ENCODE results near the gene NSA2.
"Not testable (repeated sequence)": the region's sequence is repeated elsewhere in the genome, so short reads cannot be mapped to it uniquely, and the experiment has no call there.

The NSA2 gene

DNA sequence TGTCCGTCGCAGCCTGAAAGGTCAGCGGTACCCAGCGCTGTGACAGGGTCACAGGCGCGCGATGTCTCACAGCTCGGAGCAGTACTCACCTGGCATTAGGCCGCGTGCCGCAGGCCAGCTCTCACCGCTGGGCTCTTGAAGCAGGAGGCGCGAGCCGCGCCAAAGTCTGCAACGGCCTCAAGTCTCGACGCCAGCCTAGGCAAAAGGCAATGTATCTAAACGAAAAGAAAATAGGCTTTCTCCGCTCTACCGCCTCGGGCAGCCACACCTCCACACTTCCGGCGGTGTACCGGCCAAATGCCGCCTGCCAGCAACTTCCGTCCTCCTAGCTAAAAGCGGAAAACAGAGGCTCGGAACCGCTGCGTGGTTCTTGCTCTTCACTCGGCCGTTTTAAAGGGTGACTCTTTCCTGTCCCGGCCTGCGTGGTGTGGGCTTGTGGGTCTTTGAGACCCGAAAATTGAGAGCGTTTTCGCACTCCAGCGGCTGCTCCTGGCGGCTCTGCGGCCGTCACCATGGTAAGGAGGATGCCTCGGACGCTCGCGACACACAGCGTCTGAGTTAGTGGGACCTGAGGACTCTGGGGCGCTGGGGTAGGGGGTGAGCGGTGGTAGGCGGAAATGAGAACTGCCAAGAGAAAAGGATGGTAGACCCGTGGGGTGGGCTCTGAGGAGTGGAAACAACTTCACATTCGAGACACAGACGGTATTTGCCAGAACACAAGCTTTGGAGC, at the start of gene NSA2, which contains the start of gene GFM2:
Gene NSA2, plus strand, starts transcription at position 401 of the 730 bp plus-strand sequence. Its CDS starts 112 bp downstream, at position 513.
Gene GFM2, minus strand, starts transcription at position 269 of the 730 bp plus-strand sequence. CDS start 3,375 bp downstream, outside the sequence.
- DNase-seq: peak; percentile 91

DNA sequence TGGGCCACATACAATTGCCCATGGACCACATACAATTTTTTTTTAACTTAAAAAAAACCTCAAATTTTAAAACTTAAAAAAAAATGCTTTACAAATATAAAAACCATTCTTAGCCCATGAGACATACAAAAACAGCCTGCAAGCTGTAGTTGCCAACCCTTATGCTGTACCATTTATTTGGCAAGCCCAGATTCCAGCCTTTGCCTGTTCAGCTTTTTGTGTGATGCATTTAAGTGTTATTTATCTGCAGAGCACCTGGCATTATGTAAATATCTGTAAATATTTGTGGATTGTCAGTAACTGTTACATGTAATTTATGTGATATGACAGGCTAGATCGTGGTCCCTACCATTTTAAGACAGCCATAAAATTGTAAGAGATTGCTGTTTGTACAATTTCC, 49.5 kb upstream of the NSA2 start:
- DNase-seq: no peak

DNA sequence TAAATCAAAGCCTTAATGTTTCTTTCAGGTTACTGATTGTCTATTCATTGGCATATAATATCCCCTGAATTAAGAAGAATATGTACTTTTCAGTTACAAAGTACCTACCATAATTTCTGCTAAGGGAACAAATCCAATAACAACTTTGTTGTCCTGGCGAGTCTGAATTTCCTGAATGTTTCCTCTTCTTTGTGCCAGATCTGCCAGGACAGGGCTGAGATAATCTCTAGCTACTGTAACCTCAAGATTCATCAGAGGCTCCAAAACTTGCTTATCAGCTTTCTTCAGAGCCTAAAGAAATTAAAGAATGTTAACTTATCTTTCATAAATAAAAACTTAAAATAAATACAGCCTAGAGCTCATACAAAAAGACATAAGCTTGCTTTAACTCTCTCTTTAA, 44.8 kb upstream of the NSA2 start:
- DNase-seq: no peak

DNA sequence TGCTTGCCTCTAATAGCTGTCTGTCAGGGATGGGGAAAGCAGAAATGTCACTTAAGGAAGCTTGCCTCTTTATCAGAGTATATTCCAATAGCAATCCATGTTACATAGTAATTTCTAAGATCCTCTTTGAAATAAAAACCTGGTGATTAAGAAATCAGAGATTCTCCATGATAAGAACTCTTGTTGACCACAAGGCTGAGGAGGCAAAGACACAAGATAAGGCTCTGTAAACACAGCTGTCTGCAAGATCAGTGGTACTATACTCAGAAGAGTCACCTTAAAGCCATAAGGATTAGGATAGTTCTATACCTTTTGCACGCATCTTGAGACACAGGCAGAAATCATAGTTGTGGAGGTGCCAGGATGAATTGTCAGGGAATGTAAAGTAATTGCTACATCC, 41.7 kb upstream of the NSA2 start:
- DNase-seq: no peak

DNA sequence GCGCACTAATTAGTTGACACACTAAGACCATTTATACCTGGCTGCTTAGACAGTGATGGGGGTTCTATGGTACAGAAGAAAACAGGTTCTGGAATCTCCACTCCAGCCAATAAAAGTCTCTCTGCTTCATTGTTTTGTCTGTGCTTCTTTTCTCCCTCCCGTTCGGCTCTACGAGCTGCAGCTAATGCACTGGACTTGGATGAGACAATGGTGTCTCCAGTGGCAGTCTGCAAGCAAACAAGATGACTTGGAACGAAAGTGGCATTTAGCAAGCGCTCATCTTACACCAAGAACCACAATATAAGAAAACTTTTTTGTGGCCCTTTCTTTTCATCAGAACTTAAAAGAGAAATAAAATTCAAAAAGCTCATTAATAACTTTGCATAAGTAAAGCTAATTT, 30.3 kb upstream of the NSA2 start:
- DNase-seq: no peak

DNA sequence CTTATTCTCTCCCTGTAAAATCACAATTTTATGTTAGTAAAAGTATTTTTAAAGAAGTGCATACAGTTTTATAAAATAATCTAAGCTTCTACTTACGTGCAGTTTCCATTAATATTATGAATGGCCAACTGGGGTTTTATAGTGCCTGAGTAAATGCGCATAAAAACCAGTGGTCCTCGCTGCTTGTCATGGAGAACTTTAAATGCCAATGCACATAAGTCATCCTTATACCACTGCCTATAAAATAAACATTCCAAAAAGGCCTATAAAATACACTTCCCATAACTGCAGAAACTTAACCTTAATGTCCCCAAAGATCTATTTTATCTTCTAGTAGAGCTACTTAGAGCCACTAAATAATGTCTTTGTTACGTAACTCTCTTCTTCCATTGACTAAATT, 28.6 kb upstream of the NSA2 start:
- no peak for DNase-seq

DNA sequence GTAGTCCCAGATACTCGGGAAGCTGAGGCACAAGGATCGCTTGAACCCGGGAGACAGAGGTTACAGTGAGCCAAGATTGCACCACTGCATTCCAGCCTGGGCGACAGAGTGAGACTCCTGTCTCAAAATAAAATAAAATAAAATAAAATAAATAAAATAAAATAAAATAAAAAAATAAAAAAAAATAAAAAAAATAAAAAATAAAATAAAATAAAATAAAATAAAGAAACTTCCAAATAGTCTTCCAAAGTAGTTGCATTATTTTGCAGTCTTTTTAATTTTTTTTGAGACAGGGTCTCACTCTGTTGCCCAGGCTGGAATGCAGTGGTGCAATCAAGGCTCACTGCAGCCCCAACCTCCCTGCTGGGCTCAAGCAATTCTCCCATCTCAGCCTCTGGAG, 18.3 kb upstream of the NSA2 start:
- not testable (repeated sequence) for DNase-seq

DNA sequence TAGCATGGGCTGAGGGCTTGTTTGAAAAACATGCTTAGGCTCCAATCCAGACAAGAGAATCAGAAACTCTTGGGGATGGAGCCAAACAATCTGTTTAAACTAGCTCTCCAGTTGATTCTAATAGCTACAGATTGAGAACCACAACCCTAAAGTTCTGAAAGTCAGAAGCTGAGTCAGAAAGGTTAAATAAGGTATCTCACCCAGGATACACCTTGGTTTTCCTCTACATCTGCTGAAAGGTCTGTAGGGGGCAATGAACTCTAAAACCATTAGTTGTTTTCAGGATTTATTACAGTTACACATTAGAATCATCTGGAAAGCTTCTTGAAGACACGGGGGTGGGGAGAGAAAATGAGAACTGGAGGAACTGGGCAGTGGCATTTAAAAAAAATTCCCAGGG, 5.8 kb upstream of the NSA2 start:
- no peak for DNase-seq

DNA sequence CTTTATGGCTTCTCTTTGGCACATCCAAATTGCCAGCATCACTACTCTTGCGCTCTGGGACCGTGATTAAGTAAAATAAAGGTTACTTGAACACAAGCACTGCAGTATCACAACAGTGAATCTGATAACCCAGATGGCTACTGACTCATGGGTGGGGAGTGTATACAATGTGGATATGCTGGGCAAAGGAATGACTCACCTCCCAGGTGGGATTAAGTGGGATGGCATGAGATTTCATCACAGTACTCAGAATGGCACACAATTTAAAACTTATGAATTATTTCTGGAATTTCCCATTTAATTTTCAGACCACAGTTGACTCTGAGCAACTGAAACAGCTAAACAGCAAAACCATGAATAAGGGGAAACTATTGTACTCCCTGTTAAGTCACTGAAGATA, 4.5 kb upstream of the NSA2 start:
- peak; percentile 65 for DNase-seq

DNA sequence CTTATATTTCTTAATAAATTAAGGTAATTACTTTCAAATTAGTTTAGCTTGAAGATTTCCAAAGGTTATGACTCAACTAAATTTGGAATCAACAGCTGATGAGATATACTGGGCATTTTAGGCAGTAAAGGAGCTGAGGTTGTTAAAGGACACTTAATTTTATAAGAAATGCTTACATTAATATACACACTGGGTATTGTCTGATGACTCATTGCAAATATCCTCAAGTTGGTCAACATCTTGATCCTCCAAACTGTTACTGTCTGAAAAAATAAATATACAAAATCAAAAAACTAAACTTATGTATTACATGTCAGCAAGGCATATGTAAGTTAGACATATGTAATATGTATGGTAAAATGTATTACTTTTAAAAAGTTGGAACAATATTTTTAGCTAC, 3.5 kb upstream of the NSA2 start:
- DNase-seq: no peak

DNA sequence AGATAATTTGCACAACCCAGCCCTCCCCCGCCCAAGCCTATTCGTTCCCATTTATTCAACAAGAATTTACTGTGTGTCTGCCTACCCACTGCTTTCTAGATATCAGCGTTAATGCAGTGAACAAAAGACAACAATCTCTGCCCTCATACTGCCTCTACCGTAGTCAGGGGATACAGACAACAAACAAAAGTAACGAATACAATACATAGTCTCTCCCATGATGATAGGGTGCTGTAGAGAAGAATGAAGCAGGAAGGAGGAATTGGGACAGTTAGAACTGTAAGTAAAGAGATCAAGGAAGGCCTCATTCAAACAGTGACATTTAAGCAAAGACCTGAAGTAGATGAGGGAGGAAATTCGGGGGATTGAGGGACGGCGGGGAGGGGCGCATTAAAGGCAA, 1.8 kb upstream of the NSA2 start:
- no peak for DNase-seq

DNA sequence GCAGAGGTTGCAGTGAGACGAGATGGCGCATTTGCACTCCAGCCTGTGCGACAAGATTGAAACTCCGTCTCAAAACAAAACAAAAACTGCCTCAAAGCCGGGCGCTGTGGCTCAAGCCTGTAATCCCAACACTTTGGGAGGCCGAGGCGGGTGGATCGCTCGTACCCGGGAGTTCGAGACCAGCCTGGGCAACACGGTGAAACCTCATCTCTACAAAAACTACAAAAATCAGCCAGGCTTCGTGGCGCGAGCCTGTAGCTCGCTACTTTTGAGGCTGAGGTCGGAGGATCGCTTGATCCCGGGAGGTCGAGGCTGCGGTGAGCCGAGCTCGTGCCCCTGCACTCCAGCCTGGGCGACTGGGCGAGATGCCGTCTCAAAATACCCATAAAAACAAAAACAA, 1.1 kb upstream of the NSA2 start:
- DNase-seq: no peak

DNA sequence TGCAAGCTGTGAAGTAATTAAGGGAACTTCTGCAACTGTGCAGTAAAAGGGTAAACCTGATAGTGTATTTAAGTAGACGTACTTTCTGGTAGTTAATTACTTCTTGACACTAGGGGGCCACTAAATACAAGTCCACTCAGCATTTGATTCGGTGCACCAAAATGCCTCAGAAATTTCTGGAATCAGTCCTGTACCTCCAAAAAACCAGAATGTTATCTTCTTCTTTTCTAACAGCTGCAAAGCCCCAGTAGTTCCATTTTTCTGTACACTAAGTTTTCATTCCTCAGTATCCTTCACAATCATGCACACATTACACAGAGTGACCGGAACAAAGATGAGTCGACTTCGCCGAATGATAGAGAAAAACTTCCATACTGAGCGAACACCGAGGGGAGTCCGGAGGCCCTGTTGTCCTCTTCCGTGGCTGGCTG, 616 bp upstream of the NSA2 start:
- DNase-seq: peak; percentile 53

DNA sequence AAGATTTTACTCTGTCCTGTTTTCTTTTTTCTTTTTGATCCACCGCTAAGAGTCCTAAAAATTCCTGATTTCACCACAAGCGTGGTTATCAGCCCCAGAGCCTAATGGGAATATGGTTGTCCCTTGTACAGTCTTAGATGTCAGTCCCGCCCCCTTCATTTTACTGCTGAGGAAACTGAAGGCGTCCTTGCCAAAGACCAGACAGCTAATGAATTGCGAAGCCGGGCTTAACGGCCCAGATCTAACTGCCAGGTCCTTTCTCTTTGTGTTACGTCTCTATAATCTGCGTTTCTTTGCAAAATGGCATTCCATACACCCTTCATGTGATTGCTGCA, 497 bp downstream of the NSA2 start:
- peak; percentile 49 for DNase-seq

DNA sequence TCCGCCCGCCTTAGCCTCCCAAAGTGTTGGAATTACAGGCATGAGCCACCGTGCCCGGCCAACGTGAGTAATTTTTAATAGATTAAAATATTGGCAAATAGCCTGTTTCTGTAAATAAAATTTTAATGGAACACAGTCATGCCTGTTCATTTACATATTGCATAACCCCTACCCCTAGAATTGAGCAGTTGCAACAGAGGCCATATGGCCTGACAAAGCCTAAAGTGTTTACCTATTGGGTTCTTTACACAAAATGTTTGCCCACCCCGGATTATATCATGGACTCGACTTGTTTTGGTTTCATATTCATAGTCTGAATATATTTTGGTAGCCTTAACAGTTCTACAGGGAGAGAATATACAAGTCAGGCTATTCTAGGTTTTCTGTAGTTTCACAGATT, 5.3 kb downstream of the NSA2 start:
- DNase-seq: peak; percentile 51

DNA sequence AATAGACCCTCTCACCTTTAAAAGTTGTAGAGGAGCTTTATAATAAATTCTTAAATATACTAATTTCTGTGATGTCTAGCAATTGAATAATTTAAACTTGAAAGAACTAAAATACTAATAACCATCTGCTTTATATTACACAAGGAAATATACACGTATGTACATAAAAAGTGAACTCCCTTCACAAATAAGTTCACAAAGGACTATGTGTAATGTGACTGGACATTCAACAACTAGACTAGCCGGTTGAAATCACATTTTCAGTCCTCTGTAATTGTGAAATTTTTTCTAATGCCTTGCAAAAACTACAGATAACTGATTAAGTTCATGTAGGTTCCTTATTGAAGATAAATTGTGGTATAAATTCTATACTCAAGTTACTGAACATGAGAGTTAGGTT, 11.6 kb downstream of the NSA2 start:
- DNase-seq: no peak

DNA sequence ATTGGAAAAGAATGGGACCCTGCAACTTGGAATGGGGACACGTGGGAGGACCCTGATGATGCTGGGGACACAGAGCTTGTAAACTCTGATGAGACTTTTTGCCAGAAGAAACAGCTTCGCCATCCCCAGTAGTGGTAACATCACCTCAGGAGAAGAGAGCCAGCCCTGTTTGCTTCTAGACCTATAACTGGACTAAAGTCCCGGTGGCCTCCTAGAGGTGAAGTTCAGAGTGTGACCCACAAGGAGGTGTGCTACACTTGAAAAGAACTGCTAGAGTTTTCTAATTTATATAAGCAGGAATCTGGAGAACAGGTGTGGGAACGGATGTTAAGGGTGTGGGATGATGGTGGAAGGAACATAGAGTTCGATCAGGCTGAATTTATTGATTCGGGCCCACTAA, 19.8 kb downstream of the NSA2 start:
- DNase-seq: no peak

DNA sequence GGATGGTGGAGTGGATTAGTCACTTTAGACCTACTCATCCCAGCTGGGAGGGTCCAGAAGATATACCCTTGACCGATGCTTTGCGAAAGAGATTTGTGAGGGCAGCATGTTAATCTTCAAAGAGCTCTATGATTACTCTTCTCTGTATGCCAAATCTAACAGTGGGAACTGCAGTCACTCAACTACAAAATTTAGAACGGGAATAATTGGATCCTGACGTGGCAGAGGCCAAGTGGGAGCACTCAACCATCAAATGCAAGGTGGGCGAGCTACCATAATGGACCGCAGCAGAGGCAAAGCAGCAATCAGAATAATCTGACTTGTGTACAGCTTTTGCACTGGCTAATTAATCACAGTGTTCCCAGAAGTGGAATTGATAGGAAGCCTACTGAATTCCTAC, 20.4 kb downstream of the NSA2 start:
- DNase-seq: no peak

DNA sequence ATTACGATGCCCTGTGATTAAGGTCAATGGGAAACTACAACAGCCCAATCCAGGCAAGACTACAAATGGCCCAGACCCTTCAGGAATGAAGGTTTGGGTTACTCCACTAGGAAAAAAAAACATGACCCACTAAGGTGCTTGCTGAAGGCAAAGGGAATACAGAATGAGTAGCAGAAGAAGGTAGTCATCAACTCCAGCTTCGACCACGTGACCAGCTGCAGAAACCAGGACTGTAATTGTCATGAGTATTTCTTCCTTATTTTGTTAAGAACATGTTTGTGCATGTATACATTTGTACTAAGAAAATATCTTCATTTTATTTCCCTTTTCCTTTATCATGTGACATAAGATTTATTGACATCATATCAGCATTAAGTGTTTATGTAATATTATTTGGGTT, 24.6 kb downstream of the NSA2 start:
- not testable (repeated sequence) for DNase-seq

DNA sequence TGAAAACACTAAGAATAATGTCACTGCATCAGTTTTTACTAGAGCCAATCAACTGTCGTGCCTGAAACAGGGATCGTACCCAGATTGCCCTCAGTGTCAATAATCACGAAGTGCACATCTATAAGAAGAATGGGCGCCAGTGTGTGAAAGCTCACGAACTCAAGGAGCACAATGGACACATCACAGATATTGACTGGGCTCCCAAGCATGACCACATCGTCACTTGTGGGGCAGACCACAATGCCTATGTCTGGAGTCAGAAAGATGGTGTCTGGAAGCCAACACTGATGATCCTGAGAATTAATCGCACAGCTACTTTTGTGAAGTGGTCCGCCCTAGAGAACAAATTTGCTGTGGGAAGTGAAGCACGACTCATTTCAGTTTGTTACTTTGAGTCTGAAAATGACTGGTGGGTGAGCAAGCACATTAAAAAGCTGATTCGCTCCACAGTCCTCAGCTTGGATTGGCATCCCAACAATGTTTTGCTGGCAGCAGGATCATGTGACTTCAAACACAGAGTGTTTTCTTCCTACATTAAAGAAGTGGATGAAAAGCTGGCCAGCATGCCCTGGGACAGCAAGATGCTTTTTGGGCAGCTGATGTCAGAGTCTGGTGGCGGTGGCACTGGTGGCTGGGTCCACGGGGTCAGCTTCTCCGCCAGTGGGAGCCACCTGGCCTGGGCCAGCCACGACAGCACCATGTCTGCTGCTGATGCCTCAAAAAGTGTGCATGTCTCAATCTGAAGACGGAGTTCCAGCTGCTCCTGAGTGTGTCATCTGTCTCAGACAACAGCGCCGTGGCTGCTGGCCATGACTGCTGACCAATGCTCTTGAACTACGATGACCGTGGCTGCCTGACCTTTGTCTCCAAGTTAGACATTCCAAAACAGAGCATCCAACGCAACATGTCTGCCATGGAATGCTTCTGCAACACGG, 32.2 kb downstream of the NSA2 start:
- DNase-seq: peak; percentile 5

DNA sequence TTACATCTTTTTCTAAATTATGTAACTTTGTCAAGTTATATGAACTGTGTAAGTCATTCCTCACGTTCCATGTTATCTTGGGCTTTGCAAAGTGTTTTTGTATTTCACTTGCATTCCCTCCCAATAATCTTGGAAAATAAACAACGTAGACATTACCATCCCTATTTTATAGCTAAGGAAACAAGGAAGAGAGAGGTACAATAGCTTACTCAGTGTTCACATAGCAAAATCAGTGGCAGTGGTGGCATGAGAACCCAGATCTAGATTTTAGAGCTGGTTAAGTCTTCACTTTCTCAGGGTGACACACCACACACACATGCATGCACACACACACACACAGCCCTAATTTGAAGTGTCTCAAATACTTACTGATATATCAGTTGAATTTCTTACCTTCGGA, 34.1 kb downstream of the NSA2 start:
- no peak for DNase-seq

DNA sequence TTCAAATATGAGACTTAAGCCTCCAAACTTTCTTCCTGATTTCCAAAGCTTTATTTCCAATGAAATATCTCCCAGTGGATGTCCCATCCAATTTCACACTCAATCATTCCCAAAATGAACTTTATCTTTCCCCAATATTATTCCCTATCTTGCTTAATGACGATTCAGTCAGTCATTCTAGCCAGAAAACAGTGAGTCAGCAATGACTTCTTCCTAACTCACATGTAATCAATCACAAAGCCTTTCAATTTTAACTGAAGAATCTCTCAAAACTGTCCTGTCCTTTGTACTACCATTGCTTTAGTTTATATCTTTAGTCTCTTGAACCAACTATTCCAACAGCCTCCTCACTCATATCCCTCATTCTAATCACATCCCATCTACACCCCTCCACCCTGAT, 34.9 kb downstream of the NSA2 start:
- peak; percentile 56 for DNase-seq

DNA sequence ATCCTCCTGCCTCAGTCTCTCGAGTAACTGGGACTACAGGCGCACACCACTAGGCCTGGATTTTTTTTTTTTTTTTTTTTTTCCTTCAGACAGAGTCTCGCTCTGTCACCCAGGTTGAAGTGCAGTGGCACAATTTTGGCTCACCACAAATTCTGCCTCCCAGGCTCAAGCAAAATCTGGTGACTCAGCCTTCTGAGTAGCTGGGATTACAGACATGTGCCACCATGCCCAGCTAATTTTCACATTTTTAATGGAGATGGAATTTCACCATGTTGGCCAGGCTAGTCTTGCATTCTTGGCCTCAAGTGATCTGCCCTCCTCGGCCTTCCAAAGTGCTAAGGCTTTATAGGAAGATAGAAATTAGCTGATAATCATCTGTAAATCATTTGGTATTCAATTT, 43.9 kb downstream of the NSA2 start:
- DNase-seq: no peak

DNA sequence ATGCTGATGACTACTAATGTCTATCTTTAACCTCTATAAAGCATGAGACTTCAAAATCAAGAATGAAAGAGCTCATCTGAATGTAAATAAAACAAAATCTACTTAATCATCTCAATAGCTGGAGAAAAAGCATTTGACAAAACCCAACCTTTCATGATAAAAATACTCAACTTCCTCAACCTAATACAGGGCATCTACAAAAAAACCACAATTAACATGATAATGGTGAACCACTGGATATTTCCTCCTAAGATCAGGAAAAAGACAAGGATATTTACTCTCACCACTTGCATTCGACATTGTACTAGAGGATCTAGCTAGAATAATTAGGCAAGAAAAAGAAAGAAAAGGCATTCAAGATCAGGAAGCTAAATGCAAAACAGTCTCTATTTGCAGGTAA, 49.8 kb downstream of the NSA2 start:
- DNase-seq: no peak

All from HCEC 1CT (cell line).